Activated CD8-positive, alpha-beta memory T cell treated with anti-CD3 and anti-CD28 coated beads for 36 hours (primary cell): ENCODE measurements around the gene TUBGCP2. TPM values are rescaled to one million over a fixed set of nuclear protein-coding genes. Genes with fewer than 3 reads are reported as not detected.

Experiments used
- CTCF ChIA-PET: fragments of 350-600 bp; sonication (Branson Sonifier 250); formaldehyde crosslinking; loops from one replicate; lab custom pipeline; 2021; ENCODE audit warnings: antibody characterized with exemption; lab: Charles Lee
- POLR2A ChIA-PET: fragments of 350-600 bp; sonication (Branson Sonifier 250); formaldehyde crosslinking; loops from one replicate; lab custom pipeline; 2021; ENCODE audit warnings: antibody characterized with exemption; lab: Charles Lee
- total RNA-seq, 2 experiments: library from RNA; stranded (reverse); gene quantifications; one replicate each; pipeline ENCODE4 v1.2.3, GENCODE V29; 2021

TUBGCP2 gene
- total RNA-seq, 2 experiments from 2014 or later = 59.3 to 69.1 TPM

DNA sequence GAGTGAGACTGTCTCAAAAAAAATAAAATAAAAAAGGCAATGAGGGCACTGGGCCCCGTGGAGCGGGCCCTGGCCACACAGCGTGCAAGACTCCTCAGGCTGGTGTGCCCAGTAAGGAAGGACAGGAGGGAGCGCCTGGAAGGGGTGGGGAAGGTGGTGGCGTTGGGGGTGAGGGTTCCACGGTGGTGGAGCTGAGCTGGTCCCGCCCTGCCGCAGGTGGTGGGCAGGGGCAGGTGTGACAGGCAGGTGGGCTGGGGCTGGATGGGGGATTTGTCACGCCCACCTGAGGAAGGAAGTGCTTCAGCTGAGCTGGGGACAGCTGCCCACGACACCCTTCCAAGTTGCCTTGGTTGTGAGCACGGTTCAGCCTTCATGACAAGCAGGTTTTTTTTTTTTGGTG is 37.7 kb upstream of the TUBGCP2 start:
- CTCF ChIA-PET = no interaction called here
- POLR2A ChIA-PET = no interaction called here

DNA sequence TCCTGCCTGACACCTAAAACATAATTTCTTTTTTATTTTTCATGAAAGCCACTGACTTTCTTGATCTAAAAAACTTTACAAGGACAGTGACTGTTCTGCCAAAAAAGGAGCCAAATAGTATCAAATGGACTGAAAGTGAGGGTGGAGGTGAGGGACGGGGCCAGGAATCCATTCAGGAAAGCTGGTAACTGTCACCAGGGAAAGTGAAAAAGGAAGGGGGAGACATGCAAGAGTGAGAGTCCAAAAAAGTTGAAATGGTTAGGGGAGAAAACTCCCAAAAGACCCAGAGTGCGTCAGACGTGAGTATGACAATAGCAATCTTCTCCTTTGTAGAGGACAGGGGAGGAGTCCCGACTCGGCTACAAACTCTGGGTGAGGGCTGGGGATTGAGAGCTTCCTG is 35.6 kb upstream of the TUBGCP2 start:
- CTCF ChIA-PET = interaction anchor here (0.9 to 1.1 kb wide), 2 partner anchors 12 to 14 kb away, joined by 3 to 4 read pairs; no protein-coding TSS in a partner anchor
- POLR2A ChIA-PET = no interaction called here

- POLR2A ChIA-PET = interaction anchor here (0.7 kb wide), 1 partner anchor 47 kb away, joined by 4 read pairs; no protein-coding TSS in a partner anchor
- CTCF ChIA-PET = interaction anchor here (1.1 kb wide), 1 partner anchor 11 kb away, joined by 3 read pairs; no protein-coding TSS in a partner anchor
Observed at GRCh38 chr10:133343558-133343957, 34.9 kb upstream of the TUBGCP2 start.

GRCh38 chr10:133342942-133343341 is 34.3 kb upstream of the TUBGCP2 start:
- POLR2A ChIA-PET = no interaction called here
- CTCF ChIA-PET = no interaction called here

GRCh38 chr10:133341983-133342382 is 33.3 kb upstream of the TUBGCP2 start:
- ChIA-PET POLR2A (no interaction called here), CTCF (interaction anchor here (0.7 to 2.1 kb wide), 2 partner anchors 12 to 16 kb away, joined by 4 to 7 read pairs; partner anchors contain the start of gene FUOM)

DNA sequence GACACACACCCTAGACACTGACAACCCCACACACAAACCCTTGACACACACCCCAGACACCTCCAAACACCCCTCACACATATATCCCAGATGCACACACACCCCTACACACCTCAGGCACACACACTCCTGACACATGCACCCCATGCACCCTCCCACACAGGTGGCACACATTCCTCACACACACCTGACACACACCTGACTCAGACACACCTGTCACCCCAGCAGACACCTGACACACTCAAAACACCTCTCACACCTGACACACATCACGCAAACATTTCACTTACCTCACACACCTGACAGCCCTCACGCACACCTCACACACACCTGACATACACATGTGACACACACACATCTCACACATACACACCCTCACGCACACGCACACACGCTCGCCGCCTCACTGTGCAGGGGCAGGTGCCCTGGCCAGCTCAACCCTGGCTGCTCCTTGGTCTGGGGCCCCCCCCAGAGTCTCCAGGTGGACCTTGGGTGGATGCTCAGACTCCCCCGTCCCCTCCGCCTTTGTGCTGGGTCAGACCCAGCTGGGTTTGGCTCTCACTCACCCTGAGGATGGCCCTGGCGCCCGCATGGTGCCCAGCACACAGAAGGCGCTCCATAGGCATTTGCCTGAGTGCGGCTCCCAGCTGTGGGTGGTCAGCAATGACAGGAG is 31.2 kb upstream of the TUBGCP2 start:
- ChIA-PET CTCF (interaction anchor here (2.1 kb wide), 1 partner anchor 10 kb away, joined by 7 read pairs; no protein-coding TSS in a partner anchor), POLR2A (no interaction called here)

DNA sequence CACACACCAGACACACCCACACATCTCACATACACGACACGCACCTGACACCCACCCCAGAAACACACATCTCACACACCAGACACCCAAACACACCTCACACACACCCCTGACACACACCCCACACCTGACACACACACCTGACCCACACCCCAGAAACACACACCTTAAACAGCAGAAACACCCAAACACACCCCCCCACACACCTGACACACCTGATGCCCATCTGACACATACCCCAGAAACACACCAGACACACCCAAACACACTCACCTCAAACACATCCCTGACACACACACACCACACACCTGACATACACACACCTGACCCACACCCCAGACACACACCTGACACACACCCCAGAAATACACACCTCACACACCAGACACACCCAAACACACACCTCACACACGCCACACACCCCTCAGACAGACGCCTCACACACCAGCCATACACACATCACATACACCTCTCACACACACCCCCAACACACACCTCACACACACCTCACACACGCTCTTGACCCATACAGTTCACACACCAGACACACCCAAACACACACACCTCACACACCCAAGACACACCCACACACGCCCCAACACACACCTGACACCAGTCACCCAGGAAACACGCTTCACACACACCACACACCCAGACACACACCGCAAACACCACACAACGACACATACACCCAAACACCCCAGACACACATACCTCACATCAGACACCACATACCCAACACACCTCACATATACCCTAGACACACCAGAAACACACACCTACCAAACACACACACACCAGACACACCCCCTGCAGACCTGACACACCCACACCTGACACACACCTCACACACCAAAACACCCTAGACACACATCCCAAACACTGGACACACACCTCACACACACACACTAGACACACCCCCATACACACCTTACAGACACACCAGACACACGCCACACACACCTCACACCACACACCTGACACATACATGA is 29.7 kb upstream of the TUBGCP2 start:
- POLR2A ChIA-PET = no interaction called here
- CTCF ChIA-PET = no interaction called here

- CTCF ChIA-PET = no interaction called here
Observed at GRCh38 chr10:133337370-133337725, 28.7 kb upstream of the TUBGCP2 start.

GRCh38 chr10:133336577-133337369 is 28.1 kb upstream of the TUBGCP2 start, which contains the start of gene CALY:
CALY (minus strand) TSS chr10:133336896; CDS start chr10:133328989, 7,907 bp downstream.
- POLR2A ChIA-PET = no interaction called here
- CTCF ChIA-PET = interaction anchor here (2.0 kb wide), 1 partner anchor 19 kb away, joined by 4 read pairs; no protein-coding TSS in a partner anchor

More at GRCh38 chr10:133337370-133337725, 28.7 kb upstream of the TUBGCP2 start:
- POLR2A ChIA-PET = no interaction called here

DNA sequence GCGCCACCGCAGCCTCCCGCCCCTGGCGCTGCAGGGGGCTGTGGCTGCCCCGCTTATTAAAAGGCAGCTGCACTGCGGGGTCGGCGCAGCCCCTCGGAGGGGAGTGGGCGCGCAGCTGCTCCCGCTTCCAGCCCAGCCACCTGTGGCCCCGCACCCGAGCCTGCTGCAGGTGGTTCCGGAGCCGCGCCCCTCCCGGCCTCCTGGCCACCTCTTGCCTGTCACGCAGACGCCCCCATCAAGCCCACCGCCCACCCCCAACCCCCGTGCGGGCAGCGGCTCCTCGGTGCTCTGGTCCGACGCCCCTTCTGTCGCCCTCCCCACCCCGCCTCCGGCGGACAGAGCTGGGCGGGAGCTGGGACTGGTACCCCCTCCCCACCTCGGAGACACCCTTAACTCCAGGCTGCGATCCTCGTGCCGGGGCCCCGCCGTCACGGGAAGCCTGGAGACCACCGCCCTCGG is 27.5 kb upstream of the TUBGCP2 start:
- ChIA-PET POLR2A (interaction anchor here (0.5 kb wide), 1 partner anchor 15 kb away, joined by 5 read pairs; no protein-coding TSS in a partner anchor), CTCF (interaction anchor here (2.0 kb wide), 1 partner anchor 19 kb away, joined by 4 read pairs; no protein-coding TSS in a partner anchor)

- ChIA-PET CTCF (interaction anchor here (2.0 kb wide), 1 partner anchor 20 kb away, joined by 4 read pairs; no protein-coding TSS in a partner anchor), POLR2A (interaction anchor here (0.5 to 0.7 kb wide), 2 partner anchors 16 to 43 kb away, joined by 5 read pairs; no protein-coding TSS in a partner anchor)
Observed at GRCh38 chr10:133335246-133336117, 26.8 kb upstream of the TUBGCP2 start.

DNA sequence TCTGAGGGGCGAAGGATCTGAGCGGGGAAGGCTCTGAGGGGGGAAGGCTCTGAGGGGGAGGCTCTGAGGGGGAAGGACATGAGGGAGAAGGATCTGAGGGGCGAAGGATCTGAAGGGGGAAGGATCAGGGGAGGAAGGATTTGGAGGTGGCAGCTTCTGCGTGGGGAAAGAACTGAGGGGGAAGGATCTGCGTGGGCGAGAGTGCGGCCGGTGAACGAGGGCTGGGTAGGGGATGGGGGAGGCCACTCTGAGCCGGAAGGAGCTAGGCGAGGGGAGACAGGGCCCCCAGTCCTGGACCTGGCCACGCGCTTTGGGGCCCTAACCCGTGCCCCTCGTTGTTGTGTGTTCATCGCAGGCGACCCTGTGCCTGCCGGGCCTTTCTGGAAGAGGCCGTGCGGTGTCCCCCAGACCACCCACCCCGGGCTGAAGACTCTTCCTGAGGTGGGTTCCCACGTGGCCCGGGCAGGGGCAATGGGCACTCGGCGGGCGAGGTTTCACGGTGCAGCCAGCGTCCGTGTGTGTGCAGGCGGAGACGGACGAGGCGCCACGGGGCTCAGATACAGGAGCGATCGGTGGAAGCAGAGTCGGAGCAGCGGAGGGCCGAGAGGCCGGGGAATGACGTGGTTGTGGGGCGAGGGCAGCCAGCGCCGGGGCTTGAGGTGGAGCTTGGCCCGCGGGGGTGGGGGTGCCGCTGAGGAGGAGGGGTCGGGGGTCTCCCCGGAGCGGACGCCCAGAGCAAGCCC is 26.0 kb upstream of the TUBGCP2 start:
- POLR2A ChIA-PET = interaction anchor here (0.7 kb wide), 1 partner anchor 42 kb away, joined by 5 read pairs; no protein-coding TSS in a partner anchor
- CTCF ChIA-PET = no interaction called here

- CTCF ChIA-PET = no interaction called here
- POLR2A ChIA-PET = no interaction called here
Observed at GRCh38 chr10:133332936-133333699, 24.4 kb upstream of the TUBGCP2 start.

DNA sequence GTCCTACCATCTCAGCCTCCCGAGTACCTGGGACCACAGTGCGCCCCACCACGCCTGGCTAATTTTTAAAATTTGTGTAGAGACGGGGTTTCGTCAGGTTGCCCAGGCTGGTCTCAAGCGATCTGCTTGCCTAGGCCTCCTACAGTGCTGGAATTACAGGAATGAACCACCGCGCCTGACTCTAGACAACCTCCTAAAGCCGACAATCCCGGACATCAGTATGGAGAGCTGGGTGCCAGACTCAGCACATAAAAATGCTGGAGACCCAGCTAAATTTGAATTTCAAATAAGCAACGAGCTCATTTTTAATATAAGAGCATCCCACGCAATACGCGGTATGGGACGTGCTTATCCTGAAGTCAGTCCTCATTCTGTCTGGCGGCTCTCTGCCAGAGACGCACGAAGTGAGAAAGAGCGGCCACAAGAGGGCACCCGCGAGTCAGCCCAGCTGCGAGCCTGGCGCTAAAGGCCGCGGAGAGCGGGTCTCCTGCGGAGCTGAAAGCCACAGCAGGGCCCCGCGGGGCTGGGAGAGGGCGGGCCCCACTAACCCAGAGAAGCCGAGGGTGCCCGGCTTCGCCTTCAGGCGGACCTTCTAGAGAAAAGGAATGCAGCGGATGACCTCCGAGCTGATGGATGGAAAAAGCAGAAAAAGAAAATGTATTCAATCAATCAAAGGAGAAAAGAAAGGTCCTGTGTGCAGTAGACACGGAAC is 21.0 kb upstream of the TUBGCP2 start:
- ChIA-PET CTCF (interaction anchor here (0.6 to 2.1 kb wide), 27 partner anchors 8 to 190 kb away, joined by 3 to 16 read pairs (median 5); partner anchors contain the start of genes ECHS1, FUOM, PAOX and PRAP1), POLR2A (interaction anchor here (0.6 to 0.7 kb wide), 2 partner anchors 27 to 55 kb away, joined by 3 read pairs; no protein-coding TSS in a partner anchor)
